Glutamatergic neuron (in vitro differentiated cells): ENCODE results near the gene ADAMTS9. TPM values are rescaled to one million over a fixed set of nuclear protein-coding genes. Genes with fewer than 3 reads are reported as not detected.
A peak's percentile ranks its signal among the peaks of the same experiment; 100 is the strongest.

Source experiments
- DNase-seq: peaks from one replicate; pipeline ENCODE4 v3.0.0; 2022
- H3K27ac Mint-ChIP-seq: one replicate; pipeline ENCODE4 v1.8.0; 2020; ENCODE audit warnings: mild to moderate bottlenecking, mixed read lengths, inconsistent platforms; ENCODE audit not compliant: unreplicated experiment
- H3K27me3 Mint-ChIP-seq: one replicate; pipeline ENCODE4 v1.8.0; 2020; ENCODE audit warnings: mild to moderate bottlenecking, moderate library complexity, mixed read lengths, inconsistent platforms; ENCODE audit not compliant: unreplicated experiment
- H3K36me3 Mint-ChIP-seq: one replicate; pipeline ENCODE4 v1.8.0; 2020; ENCODE audit warnings: mild to moderate bottlenecking, mixed read lengths, inconsistent platforms; ENCODE audit not compliant: unreplicated experiment
- H3K4me1 Mint-ChIP-seq: one replicate; pipeline ENCODE4 v1.8.0; 2020; ENCODE audit warnings: mild to moderate bottlenecking, low read depth, mixed read lengths, inconsistent platforms; ENCODE audit not compliant: unreplicated experiment
- H3K4me3 Mint-ChIP-seq: one replicate; pipeline ENCODE4 v1.8.0; 2020; ENCODE audit warnings: mild to moderate bottlenecking, mixed read lengths, inconsistent platforms; ENCODE audit not compliant: unreplicated experiment
- H3K9me3 Mint-ChIP-seq: one replicate; pipeline ENCODE4 v1.8.0; 2020; ENCODE audit warnings: mild to moderate bottlenecking, moderate library complexity, mixed read lengths, inconsistent platforms; ENCODE audit not compliant: unreplicated experiment
- total RNA-seq: library from RNA; stranded (reverse); fragmentation: NEBNext Ultra II Directional; extraction: Animal tissue kit (Norgen Biotek cat#: 25700); gene quantifications from one replicate; pipeline ENCODE4 v1.2.1, GENCODE V29; 2021; ENCODE audit not compliant: unreplicated experiment
- TF ChIP-seq, protein P1 (sequence below): fragments of 200-600 bp; sonication (generic); IDR thresholded peaks from one replicate; pipeline ENCODE4 v1.5.0; 2021; ENCODE audit not compliant: partially characterized antibody, unreplicated experiment

ADAMTS9 gene
- total RNA-seq, 1 donor from 2014 or later: 2.3 TPM

DNA sequence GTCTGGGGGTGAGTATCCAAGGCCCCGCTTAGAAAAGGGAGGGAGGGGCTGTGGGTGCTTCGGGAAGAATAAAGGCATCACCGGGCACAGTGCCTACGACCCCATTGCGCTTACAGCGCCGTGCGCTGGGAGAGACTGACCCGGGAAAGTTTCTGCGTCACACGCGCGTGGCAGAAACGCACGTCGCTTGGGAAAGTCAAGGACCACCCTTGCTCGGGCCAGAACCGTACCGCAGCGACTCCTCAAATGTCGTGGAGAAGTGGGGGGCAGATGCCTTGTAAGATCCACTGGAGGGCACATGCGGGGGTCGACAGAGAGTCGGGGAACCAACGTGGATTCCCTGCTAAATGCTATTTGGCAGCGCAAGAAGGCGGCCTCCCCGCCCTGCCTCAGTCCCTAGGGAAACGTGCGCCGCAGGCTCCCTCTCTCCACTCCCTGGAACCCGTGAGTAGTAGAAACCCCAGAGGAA is 2.4 kb downstream of the ADAMTS9 start:
- Mint-ChIP-seq H3K27ac (no peak overlapping the region), H3K9me3 (peaks cover 3% of the 10 kb centered on the region), H3K36me3 (no peaks in the 10 kb centered on the region), H3K4me3 (peak overlapping the region; percentile 94), H3K27me3 (peaks cover 16% of the 10 kb centered on the region), H3K4me1 (peaks cover 11% of the 10 kb centered on the region)
- no peak for DNase-seq
- TF ChIP-seq, protein P1, sequence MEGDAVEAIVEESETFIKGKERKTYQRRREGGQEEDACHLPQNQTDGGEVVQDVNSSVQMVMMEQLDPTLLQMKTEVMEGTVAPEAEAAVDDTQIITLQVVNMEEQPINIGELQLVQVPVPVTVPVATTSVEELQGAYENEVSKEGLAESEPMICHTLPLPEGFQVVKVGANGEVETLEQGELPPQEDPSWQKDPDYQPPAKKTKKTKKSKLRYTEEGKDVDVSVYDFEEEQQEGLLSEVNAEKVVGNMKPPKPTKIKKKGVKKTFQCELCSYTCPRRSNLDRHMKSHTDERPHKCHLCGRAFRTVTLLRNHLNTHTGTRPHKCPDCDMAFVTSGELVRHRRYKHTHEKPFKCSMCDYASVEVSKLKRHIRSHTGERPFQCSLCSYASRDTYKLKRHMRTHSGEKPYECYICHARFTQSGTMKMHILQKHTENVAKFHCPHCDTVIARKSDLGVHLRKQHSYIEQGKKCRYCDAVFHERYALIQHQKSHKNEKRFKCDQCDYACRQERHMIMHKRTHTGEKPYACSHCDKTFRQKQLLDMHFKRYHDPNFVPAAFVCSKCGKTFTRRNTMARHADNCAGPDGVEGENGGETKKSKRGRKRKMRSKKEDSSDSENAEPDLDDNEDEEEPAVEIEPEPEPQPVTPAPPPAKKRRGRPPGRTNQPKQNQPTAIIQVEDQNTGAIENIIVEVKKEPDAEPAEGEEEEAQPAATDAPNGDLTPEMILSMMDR: no peak

DNA sequence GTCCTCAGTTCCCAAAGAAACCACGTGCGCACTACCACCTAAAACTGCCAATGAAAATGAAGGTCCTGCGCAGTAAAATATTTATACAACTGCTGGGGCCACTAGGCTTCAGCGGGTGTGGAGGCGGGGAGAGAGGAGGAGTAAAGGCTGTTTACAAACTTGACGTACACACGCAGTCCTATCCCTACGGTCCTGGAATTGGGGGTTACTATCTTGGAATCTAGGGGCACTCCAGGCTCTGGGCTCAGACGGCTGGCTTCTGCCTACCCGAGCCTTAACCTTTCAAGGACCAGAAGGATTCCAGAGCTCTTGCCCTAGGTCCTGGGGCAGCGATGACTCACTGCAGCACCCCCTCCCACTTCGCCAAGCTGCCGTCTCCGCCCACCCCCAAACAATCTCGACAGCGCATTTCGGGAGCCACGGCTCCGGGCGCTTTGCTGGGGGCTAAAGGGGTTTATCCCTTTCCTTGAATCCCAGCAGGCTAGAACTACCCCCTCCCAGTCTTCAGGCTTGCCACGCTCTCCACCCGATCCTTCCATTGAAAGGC is 3.0 kb downstream of the ADAMTS9 start:
- DNase-seq: no peak
- peaks cover 3% of the 10 kb centered on the region for H3K9me3 Mint-ChIP-seq
- H3K36me3 Mint-ChIP-seq: no peaks in the 10 kb centered on the region
- TF ChIP-seq, protein P1: no peak
- peak overlapping the region; percentile 94 for H3K4me3 Mint-ChIP-seq
- peaks cover 11% of the 10 kb centered on the region for H3K4me1 Mint-ChIP-seq
- H3K27me3 Mint-ChIP-seq: peaks cover 16% of the 10 kb centered on the region
- H3K27ac Mint-ChIP-seq: no peak overlapping the region

DNA sequence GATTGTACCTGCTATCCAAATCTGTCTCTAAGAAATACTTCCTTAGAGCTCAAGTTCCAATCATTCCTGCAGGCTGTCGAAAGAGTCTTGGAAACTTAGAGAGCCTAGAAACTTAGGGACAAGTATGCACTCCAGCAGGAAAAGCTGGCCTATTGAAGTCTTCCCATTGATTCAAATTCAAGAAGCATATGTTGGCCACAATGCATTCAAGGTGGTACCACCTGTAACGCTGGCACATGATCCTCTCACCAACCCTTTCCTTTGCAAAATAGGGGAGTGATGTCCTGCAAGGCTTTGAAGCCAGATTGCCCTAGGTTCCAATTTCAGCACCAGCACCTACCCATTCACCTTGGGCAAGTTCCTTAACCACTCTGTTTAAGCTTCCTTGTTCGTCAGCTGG is 6.0 kb downstream of the ADAMTS9 start:
- no peak for DNase-seq
- no peak overlapping the region for H3K4me3 Mint-ChIP-seq
- peaks cover 15% of the 10 kb centered on the region for H3K27me3 Mint-ChIP-seq
- H3K9me3 Mint-ChIP-seq: peaks cover 1% of the 10 kb centered on the region
- peaks cover 7% of the 10 kb centered on the region for H3K4me1 Mint-ChIP-seq
- H3K27ac Mint-ChIP-seq: no peak overlapping the region
- TF ChIP-seq, protein P1: no peak
- no peaks in the 10 kb centered on the region for H3K36me3 Mint-ChIP-seq

DNA sequence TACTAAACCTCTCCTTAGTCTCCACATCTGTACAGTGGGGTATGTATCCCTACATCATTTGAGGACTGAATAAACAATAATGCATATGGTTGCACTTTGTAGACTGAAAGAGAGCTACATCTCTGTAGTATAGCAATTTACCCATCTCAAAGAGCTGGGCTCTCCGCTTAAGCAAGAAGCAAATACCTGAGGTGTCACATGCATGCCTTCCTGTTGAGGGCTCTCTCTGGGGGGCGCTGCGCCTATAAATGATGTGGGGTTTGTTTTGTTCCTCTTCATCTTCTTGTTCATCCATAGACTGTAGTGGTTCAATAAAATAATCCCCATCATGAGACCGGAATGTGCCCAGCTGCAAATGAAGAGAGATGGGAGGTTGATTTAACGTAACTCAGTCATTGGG is 6.8 kb downstream of the ADAMTS9 start:
- no peaks in the 10 kb centered on the region for H3K9me3 Mint-ChIP-seq
- H3K4me1 Mint-ChIP-seq: peaks cover 6% of the 10 kb centered on the region
- no peak overlapping the region for H3K27ac Mint-ChIP-seq
- H3K36me3 Mint-ChIP-seq: no peaks in the 10 kb centered on the region
- H3K4me3 Mint-ChIP-seq: no peak overlapping the region
- H3K27me3 Mint-ChIP-seq: peaks cover 14% of the 10 kb centered on the region
- no peak for DNase-seq
- TF ChIP-seq, protein P1: no peak

DNA sequence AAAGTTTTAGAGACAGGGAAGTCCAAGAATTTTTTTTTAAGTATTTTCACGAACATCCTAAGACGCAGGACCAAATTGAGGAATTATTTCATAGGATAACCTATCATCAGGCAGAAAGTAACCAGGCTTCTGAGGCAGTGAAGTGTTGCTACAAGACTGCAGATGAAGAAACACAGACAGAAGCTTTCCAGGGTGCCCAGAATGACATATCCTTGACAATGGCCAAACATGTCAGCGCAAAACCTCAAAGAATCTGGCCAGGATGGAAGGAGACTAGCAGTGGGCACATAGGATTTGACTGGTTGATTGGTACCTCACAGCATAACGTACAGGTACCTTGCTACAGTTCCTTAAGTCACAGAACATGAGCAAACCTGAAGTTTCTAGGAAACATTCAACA is 7.5 kb downstream of the ADAMTS9 start:
- peaks cover 4% of the 10 kb centered on the region for H3K4me1 Mint-ChIP-seq
- no peak for DNase-seq
- peaks cover 14% of the 10 kb centered on the region for H3K27me3 Mint-ChIP-seq
- H3K9me3 Mint-ChIP-seq: no peaks in the 10 kb centered on the region
- H3K4me3 Mint-ChIP-seq: no peak overlapping the region
- TF ChIP-seq, protein P1: no peak
- H3K36me3 Mint-ChIP-seq: no peaks in the 10 kb centered on the region
- no peak overlapping the region for H3K27ac Mint-ChIP-seq
